CD14-positive monocyte (primary cell): ENCODE results near the gene BUB1B. TPM values are rescaled to one million over a fixed set of nuclear protein-coding genes. Genes with fewer than 3 reads are reported as not detected.

ENCODE experiments used
- DNase-seq, 3 donors: peaks; one replicate each; pipeline ENCODE4 v3.0.0-alpha.2; 2011 to 2022
- H2AFZ ChIP-seq: 2 replicates; pipeline ENCODE4 v1.6.0; 2012; ENCODE audit warnings: mild to moderate bottlenecking, low read depth, low read length, inconsistent platforms; ENCODE audit not compliant: insufficient read depth, poor library complexity, severe bottlenecking
- H3K27ac ChIP-seq, 2 donors: 1 replicate in 1 of 2; 2 replicates in 1 of 2; pipeline ENCODE4 v1.5.1; 2012 to 2013; ENCODE audit warnings: low read length in 2 of 2, control low read depth in 1 of 2, inconsistent platforms in 1 of 2, low read depth in 1 of 2, mild to moderate bottlenecking in 1 of 2
- H3K27me3 ChIP-seq, 2 donors: one replicate each; pipeline versions ENCODE4 v1.6.0 to v1.6.1; 2011 to 2013; ENCODE audit warnings: low read length in 2 of 2; ENCODE audit not compliant: control insufficient read depth in 2 of 2, insufficient read depth in 2 of 2
- H3K36me3 ChIP-seq, 2 donors: replicated peaks in 1 of 2; 1 replicate in 1 of 2; 2 replicates in 1 of 2; pipeline versions ENCODE4 v1.5.1 to v1.6.1; 2012 to 2013; ENCODE audit warnings: low read length in 2 of 2, control low read depth in 1 of 2, inconsistent platforms in 1 of 2, mild to moderate bottlenecking in 1 of 2; ENCODE audit not compliant: insufficient read depth in 2 of 2, control insufficient read depth in 1 of 2
- H3K4me1 ChIP-seq, 2 donors: 1 replicate in 1 of 2; 2 replicates in 1 of 2; pipeline versions ENCODE4 v1.5.1 to v1.6.1; 2012 to 2013; ENCODE audit warnings: low read length in 2 of 2, control low read depth in 1 of 2, inconsistent platforms in 1 of 2, mild to moderate bottlenecking in 1 of 2, moderate library complexity in 1 of 2; ENCODE audit not compliant: insufficient read depth in 2 of 2, control insufficient read depth in 1 of 2
- H3K4me2 ChIP-seq: replicated peaks from 2 replicates; pipeline ENCODE3; 2012; ENCODE audit warnings: low read length, moderate library complexity, mild to moderate bottlenecking; ENCODE audit not compliant: poor library complexity, severe bottlenecking; ENCODE audit errors: extremely low read depth
- H3K4me3 ChIP-seq, 3 experiments: fragments of 200-600 bp in 1 of 3; sonication (generic) in 1 of 3; replicated peaks in 1 of 3; 1 replicate in 2 of 3; 2 replicates in 1 of 3; pipeline ENCODE4 v1.5.1; 2011 to 2013; ENCODE audit warnings: low read length in 3 of 3, mild to moderate bottlenecking in 3 of 3, control low read depth in 2 of 3, low read depth in 2 of 3, inconsistent platforms in 1 of 3, moderate library complexity in 1 of 3
- H3K79me2 ChIP-seq: 2 replicates; pipeline ENCODE4 v1.6.0; 2012; ENCODE audit warnings: mild to moderate bottlenecking, control low read depth, inconsistent platforms, low read length, moderate library complexity; ENCODE audit not compliant: insufficient read depth
- H3K9ac ChIP-seq: 2 replicates; pipeline ENCODE4 v1.6.0; 2017; ENCODE audit warnings: low read length, mild to moderate bottlenecking; ENCODE audit not compliant: insufficient read depth, poor library complexity, severe bottlenecking
- H3K9me3 ChIP-seq, 2 donors: replicated peaks in 1 of 2; 1 replicate in 1 of 2; 2 replicates in 1 of 2; pipeline versions ENCODE4 v1.5.1 to v1.6.1; 2012 to 2013; ENCODE audit warnings: low read length in 2 of 2, control low read depth in 1 of 2; ENCODE audit not compliant: control insufficient read depth in 1 of 2, insufficient read depth in 1 of 2
- H4K20me1 ChIP-seq: 2 replicates; pipeline ENCODE4 v1.6.0; 2012; ENCODE audit warnings: mild to moderate bottlenecking, low read length, control low read depth, moderate library complexity; ENCODE audit not compliant: insufficient read depth
- H3K27ac Mint-ChIP-seq, 7 donors: one replicate each; pipeline ENCODE4 v1.8.0; 2020; ENCODE audit warnings: mild to moderate bottlenecking in 7 of 7, mixed read lengths in 7 of 7, moderate library complexity in 6 of 7, inconsistent platforms in 2 of 7
- H3K27me3 Mint-ChIP-seq, 3 donors: one replicate each; pipeline ENCODE4 v1.8.0; 2021 to 2022; ENCODE audit warnings: low read depth in 3 of 3, mild to moderate bottlenecking in 3 of 3, mixed read lengths in 3 of 3, moderate library complexity in 3 of 3, inconsistent platforms in 1 of 3
- H3K36me3 Mint-ChIP-seq, 2 donors: one replicate each; pipeline ENCODE4 v1.8.0; 2020; ENCODE audit warnings: mixed read lengths in 2 of 2, inconsistent platforms in 1 of 2, mild to moderate bottlenecking in 1 of 2
- H3K4me1 Mint-ChIP-seq: one replicate; pipeline ENCODE4 v1.8.0; 2020; ENCODE audit warnings: mild to moderate bottlenecking, mixed read lengths
- H3K4me3 Mint-ChIP-seq, 2 donors: one replicate each; pipeline ENCODE4 v1.8.0; 2020; ENCODE audit warnings: mild to moderate bottlenecking in 2 of 2, mixed read lengths in 2 of 2, moderate library complexity in 1 of 2
- H3K9me3 Mint-ChIP-seq, 7 donors: one replicate each; pipeline ENCODE4 v1.8.0; 2020 to 2022; ENCODE audit warnings: mixed read lengths in 7 of 7, mild to moderate bottlenecking in 6 of 7, moderate library complexity in 6 of 7, inconsistent platforms in 2 of 7
- CTCF ChIP-seq: fragments of 200-600 bp; IDR thresholded peaks from one replicate; pipeline ENCODE4 v1.8.0; 2022; ENCODE audit warnings: antibody characterized with exemption, mild to moderate bottlenecking
- WGBS: methylation state at CpG from one replicate; pipeline ENCODE4 v1.1.5; 2013; ENCODE audit warnings: missing lambda C conversion rate; ENCODE audit not compliant: insufficient coverage; 5-methylcytosine and 5-hydroxymethylcytosine counted together
- intact Hi-C, 2 donors: fragments of 100-400 bp; cut with micrococcal nuclease; formaldehyde crosslinking; loops; one replicate each; pipeline versions ENCODE4 v1.15.0 to v1.15.1; 2023
- polyA plus RNA-seq, 3 donors: library from polyadenylated mRNA; depleted of rRNA in 1 of 3; unstranded in 2 of 3; stranded (reverse) in 1 of 3; fragments of 300-500 nt in 2 of 3; fragments of >200 nt in 1 of 3; fragmentation: Illumina TruSeq in 2 of 3; gene quantifications; 1 replicate in 2 of 3; 2 replicates in 1 of 3; pipeline ENCODE4 v1.2.3, GENCODE V29; 2012 to 2021

The BUB1B gene
- polyA plus RNA-seq, 3 donors: 0.01 to 0.51 TPM; not detected in 1

- Histone ChIP-seq H3K4me1 (peaks cover 31 to 35% of the 10 kb centered on the region in 2 donors), H4K20me1 (no peaks in the 10 kb centered on the region), H3K9ac (no peak within 1 kb of the TSS), H3K4me3 (peak within 1 kb of the TSS in 1 of 3 experiments; percentile 63), H2AFZ (peak within 1 kb of the TSS; percentile 71), H3K9me3 (no peaks in the 10 kb centered on the region), H3K27me3 (peaks cover 0 to 24% of the 10 kb centered on the region in 2 donors), H3K36me3 (no peaks in the 10 kb centered on the region), H3K27ac (no peak within 1 kb of the TSS), H3K4me2 (peak within 1 kb of the TSS; percentile 70), H3K79me2 (no peaks in the 10 kb centered on the region)
- Mint-ChIP-seq H3K36me3 (peaks cover 3 to 4% of the 10 kb centered on the region in 2 donors), H3K4me3 (peak within 1 kb of the TSS; percentile 38 to 78), H3K27me3 (peaks cover 13 to 29% (median 24%) of the 10 kb centered on the region in 3 donors), H3K4me1 (peaks cover 36% of the 10 kb centered on the region), H3K27ac (peak within 1 kb of the TSS in 1 of 7 donors; percentile 52), H3K9me3 (peaks cover 0 to 3% (median 0%) of the 10 kb centered on the region in 7 donors)
- peak in 2 of 3 donors; percentile 31 to 54 for DNase-seq
- intact Hi-C loops: no loop called here
- TF ChIP-seq CTCF: no peak
- WGBS: 11% methylated on average over 31 of the region's 39 CpGs
These were observed 77.9 kb downstream of the BUB1B start, which contains the start of gene PAK6 for GRCh38 chr15:40238532-40239403. Gene PAK6, plus strand, starts transcription at chr15:40239063. Its CDS starts 25,723 bp downstream, at chr15:40264786.

GRCh38 chr15:40239404-40239692 is 78.5 kb downstream of the BUB1B start:
- WGBS: 79% methylated on average over 2 of the region's 5 CpGs
- Mint-ChIP-seq H3K36me3 (peaks cover 3 to 4% of the 10 kb centered on the region in 2 donors), H3K27ac (no peak overlapping the region), H3K4me3 (peak overlapping the region in 1 of 2 donors; percentile 78), H3K27me3 (peaks cover 13 to 29% (median 24%) of the 10 kb centered on the region in 3 donors), H3K9me3 (peaks cover 0 to 3% (median 0%) of the 10 kb centered on the region in 7 donors), H3K4me1 (peaks cover 30% of the 10 kb centered on the region)
- no peaks in the 10 kb centered on the region for H3K9me3 ChIP-seq
- no peaks in the 10 kb centered on the region for H4K20me1 ChIP-seq
- peak overlapping the region; percentile 71 for H2AFZ ChIP-seq
- H3K9ac ChIP-seq: no peak overlapping the region
- H3K4me3 ChIP-seq: peak overlapping the region in 1 of 3 experiments; percentile 63
- TF ChIP-seq CTCF: no peak
- H3K36me3 ChIP-seq: no peaks in the 10 kb centered on the region
- H3K27ac ChIP-seq: no peak overlapping the region
- intact Hi-C loops: no loop called here
- peaks cover 0 to 24% of the 10 kb centered on the region in 2 donors for H3K27me3 ChIP-seq
- no peak for DNase-seq
- H3K4me1 ChIP-seq: peaks cover 25 to 29% of the 10 kb centered on the region in 2 donors
- H3K4me2 ChIP-seq: peak overlapping the region; percentile 70
- H3K79me2 ChIP-seq: no peaks in the 10 kb centered on the region
